Activated T-helper 2 cell treated with anti-CD3 and anti-CD28 coated beads, Interferon-gamma antibody, Interleukin-2, Interleukin-4, amounts not matched to agents 10 μg/mL and 5 μg/mL and 100 μg/mL, durations not matched to agents 14 hours and 24 hours and 36 hours (primary cell): ENCODE results near the gene FSIP1. TPM values are rescaled to one million over a fixed set of nuclear protein-coding genes. Genes with fewer than 3 reads are reported as not detected.
A peak's percentile ranks its signal among the peaks of the same experiment; 100 is the strongest.

ENCODE experiments used
- DNase-seq: peaks from one replicate; pipeline ENCODE4 v3.0.0; 2021; ENCODE audit warnings: low spot score
- H3K27ac Mint-ChIP-seq: one replicate; pipeline ENCODE4 v1.8.0; 2021; ENCODE audit warnings: mixed read lengths
- H3K27me3 Mint-ChIP-seq: one replicate; pipeline ENCODE4 v1.8.0; 2021; ENCODE audit warnings: low read depth, mixed read lengths
- H3K36me3 Mint-ChIP-seq: one replicate; pipeline ENCODE4 v1.8.0; 2021; ENCODE audit warnings: low read depth, mixed read lengths
- H3K4me1 Mint-ChIP-seq: one replicate; pipeline ENCODE4 v1.8.0; 2021; ENCODE audit warnings: low read depth, mixed read lengths
- H3K4me3 Mint-ChIP-seq: one replicate; pipeline ENCODE4 v1.8.0; 2021; ENCODE audit warnings: low read depth, mild to moderate bottlenecking, moderate library complexity, mixed read lengths
- H3K9me3 Mint-ChIP-seq: one replicate; pipeline ENCODE4 v1.8.0; 2021; ENCODE audit warnings: mixed read lengths
- intact Hi-C: fragments of 100-400 bp; cut with micrococcal nuclease; formaldehyde crosslinking; loops from one replicate; pipeline ENCODE4 v1.15.1; 2023
- total RNA-seq: library from RNA; stranded (reverse); gene quantifications from 2 replicates; pipeline ENCODE4 v1.2.3, GENCODE V29; 2022

FSIP1 gene
- total RNA-seq, 1 donor from 2014 or later = 0.14 TPM

DNA sequence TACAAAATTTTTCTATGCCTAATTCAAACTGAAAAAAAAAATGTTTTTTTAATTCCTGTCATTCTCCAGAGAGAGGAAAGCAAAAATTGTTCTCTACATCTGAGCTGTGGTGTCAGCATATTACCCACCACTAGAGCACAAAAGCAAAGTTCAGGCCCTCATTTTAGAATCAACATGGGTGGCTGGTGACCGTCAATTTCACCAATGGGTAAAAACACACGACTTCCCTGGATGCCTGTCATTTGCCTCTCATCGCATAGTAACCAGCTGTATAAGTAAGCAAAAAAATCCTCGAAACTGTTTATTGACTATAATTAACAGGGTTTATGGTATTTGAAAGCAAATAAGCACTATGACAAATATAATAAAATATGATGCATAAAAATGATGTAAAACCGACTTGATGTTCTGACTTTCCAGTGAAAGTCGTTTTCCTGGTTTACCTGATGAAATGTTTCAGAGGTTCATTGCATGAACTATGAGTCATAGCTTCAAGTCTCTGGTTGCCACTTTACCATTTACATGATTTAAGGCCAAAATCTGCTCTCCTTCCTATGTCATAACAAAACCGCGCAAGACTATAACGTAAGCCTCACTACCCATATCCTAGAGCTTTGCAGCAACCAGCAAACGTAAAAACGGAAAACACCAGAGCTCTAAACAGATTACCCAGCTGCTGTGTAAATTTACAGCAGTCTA, 141.3 kb downstream of the FSIP1 start:
- H3K9me3 Mint-ChIP-seq = no peaks in the 10 kb centered on the region
- H3K27me3 Mint-ChIP-seq = peaks cover 19% of the 10 kb centered on the region
- H3K4me1 Mint-ChIP-seq = peaks cover 29% of the 10 kb centered on the region
- H3K4me3 Mint-ChIP-seq = no peak overlapping the region
- no peaks in the 10 kb centered on the region for H3K36me3 Mint-ChIP-seq
- intact Hi-C loops = no loop called here
- no peak for DNase-seq
- no peak overlapping the region for H3K27ac Mint-ChIP-seq

DNA sequence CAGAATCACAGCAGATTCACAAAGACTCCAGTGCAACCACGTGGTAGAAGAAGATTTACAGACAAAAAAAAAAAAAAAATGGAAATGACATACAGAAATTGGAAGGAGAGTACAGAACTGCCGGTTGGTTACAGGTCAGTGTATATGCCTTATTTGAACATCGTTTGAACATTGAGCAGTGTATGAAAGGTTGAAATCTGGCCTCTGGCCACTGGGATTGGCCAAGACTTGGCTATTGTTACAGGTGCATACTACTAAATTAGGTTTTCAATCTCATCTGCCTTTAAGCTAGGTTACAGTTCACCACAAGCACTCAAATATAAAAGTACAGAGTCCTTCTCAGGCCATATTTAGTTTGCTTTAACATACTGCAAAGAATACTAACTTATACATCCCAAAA, 142.0 kb downstream of the FSIP1 start:
- DNase-seq = no peak
- Mint-ChIP-seq H3K4me1 (peaks cover 29% of the 10 kb centered on the region), H3K27me3 (peaks cover 19% of the 10 kb centered on the region), H3K4me3 (no peak overlapping the region), H3K36me3 (no peaks in the 10 kb centered on the region), H3K27ac (no peak overlapping the region), H3K9me3 (no peaks in the 10 kb centered on the region)
- intact Hi-C loops = no loop called here

DNA sequence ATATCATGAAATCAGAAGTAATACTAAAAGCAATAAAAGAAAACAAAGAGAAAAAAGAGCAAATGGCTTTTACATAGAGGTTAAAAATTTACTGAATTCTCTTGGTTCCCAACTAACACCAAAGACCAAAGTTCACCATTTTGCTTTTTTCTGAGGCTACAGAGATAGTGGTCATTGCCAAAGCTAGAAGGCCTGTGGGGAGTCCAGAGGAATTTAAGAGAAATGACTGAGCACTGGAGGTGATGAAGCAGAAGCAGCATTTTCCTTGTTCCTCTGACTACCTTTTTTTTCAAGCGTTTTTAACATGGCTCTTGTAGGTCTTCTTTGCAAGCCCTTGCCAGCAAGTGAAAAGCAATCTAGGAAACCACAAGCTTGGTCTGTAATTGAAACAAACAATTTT, 143.6 kb downstream of the FSIP1 start:
- Mint-ChIP-seq H3K27me3 (peaks cover 19% of the 10 kb centered on the region), H3K4me3 (no peak overlapping the region), H3K27ac (no peak overlapping the region), H3K36me3 (no peaks in the 10 kb centered on the region), H3K4me1 (peaks cover 25% of the 10 kb centered on the region), H3K9me3 (no peaks in the 10 kb centered on the region)
- DNase-seq = no peak
- intact Hi-C loops = no loop called here

DNA sequence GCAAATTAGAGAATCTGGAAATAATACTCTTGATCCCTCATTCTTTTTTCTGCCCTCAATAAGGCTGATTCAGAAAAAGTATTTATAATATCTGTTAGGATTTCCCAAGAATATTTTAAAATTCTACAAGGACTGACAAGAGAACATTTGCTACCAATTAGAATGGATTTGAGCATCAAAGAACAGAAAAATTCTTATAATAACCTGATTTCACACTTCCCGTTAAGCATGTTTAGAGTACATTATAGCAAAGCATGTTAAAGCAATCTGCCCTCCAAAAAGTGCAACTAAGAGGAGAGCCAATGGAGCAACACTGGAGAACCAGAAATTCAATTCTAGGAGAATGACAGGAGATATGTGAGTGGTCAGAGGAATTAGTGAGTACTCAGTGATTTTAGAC, 144.6 kb downstream of the FSIP1 start:
- no peak overlapping the region for H3K4me3 Mint-ChIP-seq
- no peak for DNase-seq
- peaks cover 16% of the 10 kb centered on the region for H3K4me1 Mint-ChIP-seq
- intact Hi-C loops = no loop called here
- no peak overlapping the region for H3K27ac Mint-ChIP-seq
- H3K36me3 Mint-ChIP-seq = no peaks in the 10 kb centered on the region
- no peaks in the 10 kb centered on the region for H3K9me3 Mint-ChIP-seq
- peaks cover 19% of the 10 kb centered on the region for H3K27me3 Mint-ChIP-seq

DNA sequence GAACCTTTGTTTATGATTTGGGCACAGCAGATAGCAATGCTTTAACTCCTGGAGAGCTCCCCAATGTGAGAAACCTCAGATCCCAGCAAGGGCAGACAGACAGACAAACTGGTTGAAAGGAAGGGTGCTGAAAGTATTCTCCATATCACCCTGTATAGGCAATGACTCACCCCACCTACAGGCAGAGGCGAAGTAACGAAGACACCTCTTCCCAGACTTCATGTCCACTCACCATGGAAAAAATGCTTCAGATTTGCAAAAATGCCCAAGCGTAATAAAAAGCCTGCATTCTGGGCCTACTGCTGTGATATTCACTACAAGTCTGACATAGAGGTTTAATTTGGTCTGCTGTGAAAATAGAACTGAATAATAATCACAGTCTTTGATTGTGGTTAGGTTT, 151.3 kb downstream of the FSIP1 start:
- Mint-ChIP-seq H3K4me1 (peaks cover 48% of the 10 kb centered on the region), H3K27ac (peak overlapping the region; percentile 81), H3K36me3 (peaks cover 25% of the 10 kb centered on the region), H3K4me3 (peak overlapping the region; percentile 35), H3K27me3 (no peaks in the 10 kb centered on the region), H3K9me3 (peaks cover 5% of the 10 kb centered on the region)
- intact Hi-C loops = no loop called here
- no peak for DNase-seq

DNA sequence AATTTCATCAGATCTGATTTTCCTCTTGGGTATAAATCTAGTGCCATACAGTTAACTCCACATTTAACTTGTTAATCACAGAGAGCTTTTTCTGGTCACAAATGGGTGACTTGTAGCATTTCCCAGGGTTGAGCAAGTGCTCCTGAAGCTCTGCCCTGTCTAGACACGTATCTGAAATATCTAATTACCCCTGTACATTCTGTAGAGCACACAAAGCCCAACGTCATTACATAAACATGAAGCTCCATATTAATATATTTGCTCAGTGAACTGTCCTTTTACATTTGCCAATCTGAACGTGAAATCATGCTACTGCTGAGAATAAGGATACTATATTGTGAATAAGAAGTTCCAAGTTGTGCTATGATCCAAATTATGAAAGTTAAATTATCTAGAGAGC, 152.7 kb downstream of the FSIP1 start:
- H3K4me3 Mint-ChIP-seq = no peak overlapping the region
- H3K27me3 Mint-ChIP-seq = no peaks in the 10 kb centered on the region
- peaks cover 36% of the 10 kb centered on the region for H3K36me3 Mint-ChIP-seq
- H3K27ac Mint-ChIP-seq = peak overlapping the region; percentile 63
- intact Hi-C loops = loop anchor here (5.0 to 10.0 kb wide), 5 partner anchors 203 to 1095 kb away; partner anchors contain the start of genes GPR176 and PLCB2
- no peak for DNase-seq
- peaks cover 62% of the 10 kb centered on the region for H3K4me1 Mint-ChIP-seq
- H3K9me3 Mint-ChIP-seq = peaks cover 12% of the 10 kb centered on the region

DNA sequence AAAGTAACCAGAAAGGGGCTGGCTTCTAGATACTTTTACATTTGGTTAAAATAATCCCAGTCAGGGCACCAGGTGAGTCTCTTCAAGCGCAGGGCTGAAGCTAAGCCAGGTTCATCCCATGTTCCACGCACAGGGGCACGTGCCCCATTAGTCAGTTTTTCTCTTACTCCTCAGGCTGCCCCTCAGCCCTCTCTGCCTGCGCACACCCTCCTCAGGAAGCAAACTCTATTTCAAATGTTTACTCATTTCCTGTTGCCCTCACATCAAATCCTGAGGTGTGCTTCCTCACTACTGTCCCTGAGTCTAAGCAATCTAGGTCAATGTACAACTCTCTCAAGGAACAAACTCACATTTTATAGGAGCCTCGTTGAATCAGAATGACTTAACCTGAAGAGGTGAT, 153.3 kb downstream of the FSIP1 start:
- no peaks in the 10 kb centered on the region for H3K27me3 Mint-ChIP-seq
- H3K27ac Mint-ChIP-seq = peak overlapping the region; percentile 74
- DNase-seq = peak; percentile 41
- intact Hi-C loops = loop anchor here (5.0 to 10.0 kb wide), 5 partner anchors 202 to 1095 kb away; partner anchors contain the start of genes GPR176 and PLCB2
- peaks cover 67% of the 10 kb centered on the region for H3K4me1 Mint-ChIP-seq
- H3K4me3 Mint-ChIP-seq = peak overlapping the region; percentile 4
- H3K36me3 Mint-ChIP-seq = peaks cover 37% of the 10 kb centered on the region
- peaks cover 12% of the 10 kb centered on the region for H3K9me3 Mint-ChIP-seq

DNA sequence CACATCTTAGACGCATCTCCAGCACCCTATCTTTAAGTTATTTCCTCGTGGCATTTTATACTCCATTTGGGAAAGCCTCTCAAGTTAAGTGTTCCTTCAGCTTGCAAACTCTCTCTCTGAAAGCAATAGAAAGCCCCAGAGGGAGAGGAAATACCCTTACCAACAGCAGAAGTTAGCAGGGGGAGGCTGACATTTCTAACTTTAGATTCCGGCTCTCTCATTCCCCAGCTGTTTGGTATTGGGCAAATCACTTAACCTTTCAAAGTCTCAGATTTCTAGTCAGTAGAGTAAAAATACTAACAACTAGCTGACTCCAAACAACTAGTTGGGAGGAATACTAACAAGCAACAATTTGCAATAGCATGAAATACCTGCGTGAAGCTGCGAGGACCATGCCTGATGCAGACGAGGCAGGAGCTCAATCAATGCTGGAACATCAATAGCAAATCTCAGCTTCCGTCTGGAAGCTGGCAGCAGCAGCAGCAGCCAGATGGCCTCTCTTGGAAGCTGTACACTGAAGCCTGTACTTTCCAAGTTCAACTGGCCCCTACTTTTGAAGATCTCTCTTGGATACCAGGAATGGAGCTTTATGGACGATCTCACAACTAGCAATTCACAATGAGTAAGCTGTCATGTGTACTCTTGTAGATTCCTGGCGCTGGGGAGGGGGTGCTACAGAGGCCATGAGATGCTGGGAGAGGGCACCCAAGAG, 153.9 kb downstream of the FSIP1 start:
- peak overlapping the region; percentile 74 for H3K27ac Mint-ChIP-seq
- H3K4me1 Mint-ChIP-seq = peaks cover 74% of the 10 kb centered on the region
- no peak for DNase-seq
- peaks cover 12% of the 10 kb centered on the region for H3K9me3 Mint-ChIP-seq
- H3K36me3 Mint-ChIP-seq = peaks cover 37% of the 10 kb centered on the region
- H3K27me3 Mint-ChIP-seq = no peaks in the 10 kb centered on the region
- peak overlapping the region; percentile 4 for H3K4me3 Mint-ChIP-seq
- intact Hi-C loops = loop anchor here (5.0 to 10.0 kb wide), 5 partner anchors 201 to 1094 kb away; partner anchors contain the start of genes GPR176 and PLCB2

DNA sequence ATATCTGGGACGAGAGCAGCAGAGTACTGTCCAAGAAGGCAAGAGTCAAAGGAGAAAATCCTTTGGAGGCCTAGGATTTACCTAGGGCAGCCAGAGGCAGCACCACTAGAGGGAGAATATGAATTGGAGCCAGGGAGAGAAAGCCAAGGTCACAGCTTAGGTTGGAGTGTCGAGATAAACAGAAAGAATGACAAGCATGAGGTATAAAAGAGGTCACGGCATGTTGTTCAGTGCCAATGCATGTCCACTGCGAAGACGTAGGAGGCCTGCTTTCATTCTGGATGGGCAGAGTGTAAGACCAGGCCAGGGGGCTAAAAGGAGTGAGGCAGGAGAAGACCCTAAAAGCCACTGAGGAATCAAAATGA, 154.5 kb downstream of the FSIP1 start:
- H3K36me3 Mint-ChIP-seq = peaks cover 37% of the 10 kb centered on the region
- intact Hi-C loops = loop anchor here (5.0 to 10.0 kb wide), 5 partner anchors 201 to 1093 kb away; partner anchors contain the start of genes GPR176 and PLCB2
- peak overlapping the region; percentile 42 for H3K27ac Mint-ChIP-seq
- peaks cover 12% of the 10 kb centered on the region for H3K9me3 Mint-ChIP-seq
- no peak for DNase-seq
- peaks cover 78% of the 10 kb centered on the region for H3K4me1 Mint-ChIP-seq
- H3K27me3 Mint-ChIP-seq = no peaks in the 10 kb centered on the region
- H3K4me3 Mint-ChIP-seq = no peak overlapping the region

DNA sequence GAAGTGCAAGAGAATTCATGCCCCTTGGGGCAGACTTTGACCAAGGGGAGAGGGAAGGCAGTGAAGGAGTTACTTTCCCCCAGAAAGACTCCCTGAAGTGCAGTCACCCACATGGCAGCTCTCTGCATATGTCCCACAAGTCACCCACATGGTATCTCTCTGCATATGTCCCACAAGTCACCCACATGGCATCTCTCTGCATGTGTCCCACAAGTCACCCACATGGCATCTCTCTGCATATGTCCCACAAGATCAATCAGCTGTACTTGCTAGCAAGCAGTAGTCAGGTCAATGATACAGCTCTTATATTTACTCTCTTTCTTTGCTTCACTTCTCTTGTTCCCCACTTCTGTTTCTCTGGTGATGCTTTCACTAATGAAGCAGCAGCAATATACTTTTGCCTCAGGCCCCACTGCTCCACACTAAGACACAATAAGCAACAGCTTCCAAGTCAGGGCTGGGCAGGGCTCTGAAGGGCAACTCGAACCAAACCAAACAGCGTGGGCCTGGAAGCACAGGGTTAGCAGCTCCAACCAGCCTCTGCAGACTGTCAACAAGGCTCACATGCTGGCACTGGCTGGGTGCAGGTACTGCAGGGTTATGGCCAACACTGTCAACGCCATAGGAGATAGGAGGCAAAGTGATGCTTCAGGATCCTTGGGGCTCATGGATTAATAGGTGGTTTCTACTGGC, 155.0 kb downstream of the FSIP1 start:
- no peak for DNase-seq
- H3K4me3 Mint-ChIP-seq = no peak overlapping the region
- H3K27me3 Mint-ChIP-seq = no peaks in the 10 kb centered on the region
- H3K27ac Mint-ChIP-seq = peak overlapping the region; percentile 42
- intact Hi-C loops = loop anchor here (5.0 to 10.0 kb wide), 5 partner anchors 200 to 1093 kb away; partner anchors contain the start of genes GPR176 and PLCB2
- H3K9me3 Mint-ChIP-seq = peaks cover 12% of the 10 kb centered on the region
- H3K4me1 Mint-ChIP-seq = peaks cover 84% of the 10 kb centered on the region
- peaks cover 37% of the 10 kb centered on the region for H3K36me3 Mint-ChIP-seq

DNA sequence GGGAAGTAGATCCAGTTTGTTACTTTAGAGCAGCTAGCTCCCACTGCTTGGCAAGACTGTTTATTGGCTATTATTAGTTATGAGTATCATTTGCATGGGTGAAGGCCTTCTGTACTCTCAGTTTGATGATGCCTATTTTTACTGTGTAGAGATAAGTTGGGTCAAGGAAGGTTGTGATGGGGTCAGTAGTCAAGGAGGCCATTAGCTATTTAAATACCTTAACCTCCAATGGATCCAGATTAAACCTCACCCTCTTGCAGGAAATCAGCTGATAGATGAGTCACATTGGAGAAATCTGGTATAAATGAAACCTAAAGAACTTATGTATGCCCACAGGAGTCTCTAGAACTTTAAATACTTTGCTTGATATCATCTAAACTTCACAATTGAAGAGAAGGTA, 156.8 kb downstream of the FSIP1 start:
- no peak overlapping the region for H3K4me3 Mint-ChIP-seq

DNA sequence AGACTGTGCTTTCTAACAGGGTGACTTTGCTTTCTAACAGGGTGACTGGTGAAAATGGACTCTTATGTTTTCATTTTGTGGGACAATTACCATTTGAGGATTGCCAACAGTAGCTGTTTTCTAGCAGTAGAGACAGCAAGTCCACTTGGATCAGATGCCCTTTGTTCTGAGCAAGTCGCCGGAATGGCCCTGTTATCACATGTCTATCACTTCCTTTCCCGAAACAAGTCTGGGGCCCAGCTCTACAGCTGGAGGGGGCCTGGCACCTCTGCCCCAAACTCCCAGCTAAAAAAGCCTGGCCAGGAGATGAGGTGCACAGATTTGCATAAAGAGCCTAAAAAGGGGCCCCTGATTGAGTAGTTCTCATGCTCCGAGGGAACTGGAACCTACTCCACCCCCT, 157.2 kb downstream of the FSIP1 start:
- no peaks in the 10 kb centered on the region for H3K27me3 Mint-ChIP-seq
- no peak for DNase-seq
- H3K36me3 Mint-ChIP-seq = peaks cover 37% of the 10 kb centered on the region
- peak overlapping the region; percentile 99 for H3K27ac Mint-ChIP-seq
- no peak overlapping the region for H3K4me3 Mint-ChIP-seq
- H3K4me1 Mint-ChIP-seq = peaks cover 82% of the 10 kb centered on the region
- peaks cover 12% of the 10 kb centered on the region for H3K9me3 Mint-ChIP-seq
- intact Hi-C loops = loop anchor here (5.0 to 10.0 kb wide), 5 partner anchors 198 to 1091 kb away; partner anchors contain the start of genes GPR176 and PLCB2

More for the DNA sequence above, 156.8 kb downstream of the FSIP1 start:
- Mint-ChIP-seq H3K27ac (peak overlapping the region; percentile 99), H3K4me1 (peaks cover 86% of the 10 kb centered on the region), H3K9me3 (peaks cover 12% of the 10 kb centered on the region), H3K27me3 (no peaks in the 10 kb centered on the region), H3K36me3 (peaks cover 39% of the 10 kb centered on the region)
- no peak for DNase-seq
- intact Hi-C loops = loop anchor here (5.0 to 10.0 kb wide), 5 partner anchors 199 to 1091 kb away; partner anchors contain the start of genes GPR176 and PLCB2
